Hepatocyte (in vitro differentiated cells): ENCODE measurements around the gene NIPSNAP3A.

Source experiments
- CTCF ChIP-seq: fragments of 200-600 bp; sonication (generic); IDR thresholded peaks from 2 replicates; pipeline ENCODE4 v1.5.1; 2016; ENCODE audit warnings: antibody characterized with exemption, mild to moderate bottlenecking; ENCODE audit not compliant: poor library complexity
- EZH2 ChIP-seq: fragments of 200-600 bp; sonication (generic); IDR thresholded peaks from 2 replicates; pipeline ENCODE4 v1.6.1; 2016; ENCODE audit warnings: antibody characterized with exemption, mild to moderate bottlenecking, borderline replicate concordance
- EZH2phosphoT487 ChIP-seq: fragments of 200-600 bp; sonication (generic); IDR thresholded peaks from one replicate; pipeline ENCODE4 v1.6.1; 2018; ENCODE audit warnings: antibody characterized with exemption, mild to moderate bottlenecking, low read depth, moderate library complexity; ENCODE audit not compliant: unreplicated experiment, severe bottlenecking

DNA sequence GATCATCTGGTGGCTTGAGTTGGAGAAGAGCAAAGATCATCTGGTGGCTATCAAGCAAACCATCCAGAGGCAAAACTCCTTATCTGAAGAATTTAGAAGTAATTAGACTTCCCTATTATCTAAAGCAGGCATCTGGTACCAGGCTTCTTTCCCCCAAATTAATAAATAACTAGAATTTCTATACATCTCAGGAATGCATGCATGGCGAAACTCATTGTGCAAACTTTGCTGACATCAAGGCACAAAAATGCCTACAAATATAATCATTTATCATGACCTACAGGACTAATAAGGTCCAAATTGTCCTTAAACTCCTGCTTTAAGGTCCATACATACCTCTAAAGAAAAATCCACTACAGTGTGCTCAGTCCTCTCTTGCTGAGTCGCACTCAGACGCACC lies 47.2 kb upstream of the NIPSNAP3A start:
- TF ChIP-seq CTCF (no peak), EZH2 (no peak), EZH2phosphoT487 (no peak)
